ENCODE data around the gene AGR3.

Gene AGR3

GRCh38 chr7:16881844-16882243 lies at the start of gene AGR3:
AGR3 (minus strand) TSS chr7:16881983; CDS start chr7:16878618, 3,365 bp downstream.
- no peaks in the 10 kb centered on the region for H3K36me3 ChIP-seq
- H3K27ac ChIP-seq, result no peak within 1 kb of the TSS
- no peaks in the 10 kb centered on the region for H3K27me3 ChIP-seq
- no peak within 1 kb of the TSS for H3K4me3 ChIP-seq
- H3K4me2 ChIP-seq, result no peak within 1 kb of the TSS
- H4K20me1 ChIP-seq, result no peaks in the 10 kb centered on the region
- H3K9ac ChIP-seq, result no peak within 1 kb of the TSS
- H3K4me1 ChIP-seq, result no peaks in the 10 kb centered on the region
- TF ChIP-seq Cebpa-rat (IDR thresholded peaks at IDR 0.05), result no peak
- H3K9me3 ChIP-seq, result no peaks in the 10 kb centered on the region

- Histone ChIP-seq H3K4me1 (peaks cover 71% of the 10 kb centered on the region), H3K4me3 (no peak overlapping the region), H3K9me3 (peaks cover 14% of the 10 kb centered on the region; the same call in 1 of the 2 replicates), H3K4me2 (peak overlapping the region; percentile 9; the same call in 1 of the 2 replicates), H3K27me3 (no peaks in the 10 kb centered on the region), H3K9ac (no peak overlapping the region), H4K20me1 (no peaks in the 10 kb centered on the region), H3K36me3 (no peaks in the 10 kb centered on the region), H3K27ac (no peak overlapping the region)
- TF ChIP-seq Cebpa-rat (IDR thresholded peaks at IDR 0.05), result no peak
Measured at GRCh38 chr7:16930946-16931345, 49.2 kb upstream of the AGR3 start.

- TF ChIP-seq Cebpa-rat (IDR thresholded peaks at IDR 0.05), result no peak
- no peak overlapping the region for H3K9ac ChIP-seq
- no peaks in the 10 kb centered on the region for H3K36me3 ChIP-seq
- no peaks in the 10 kb centered on the region for H3K27me3 ChIP-seq
- H3K9me3 ChIP-seq, result peaks cover 16% of the 10 kb centered on the region; the same call in 1 of the 2 replicates
- H3K4me3 ChIP-seq, result no peak overlapping the region; the same call in 1 of the 2 replicates
- H4K20me1 ChIP-seq, result no peaks in the 10 kb centered on the region
- peak overlapping the region; percentile 28; the same call in 1 of the 2 replicates for H3K27ac ChIP-seq
- peaks cover 66% of the 10 kb centered on the region for H3K4me1 ChIP-seq
- H3K4me2 ChIP-seq, result peak overlapping the region; percentile 69
Measured at GRCh38 chr7:16929146-16929762, 47.5 kb upstream of the AGR3 start.

DNA sequence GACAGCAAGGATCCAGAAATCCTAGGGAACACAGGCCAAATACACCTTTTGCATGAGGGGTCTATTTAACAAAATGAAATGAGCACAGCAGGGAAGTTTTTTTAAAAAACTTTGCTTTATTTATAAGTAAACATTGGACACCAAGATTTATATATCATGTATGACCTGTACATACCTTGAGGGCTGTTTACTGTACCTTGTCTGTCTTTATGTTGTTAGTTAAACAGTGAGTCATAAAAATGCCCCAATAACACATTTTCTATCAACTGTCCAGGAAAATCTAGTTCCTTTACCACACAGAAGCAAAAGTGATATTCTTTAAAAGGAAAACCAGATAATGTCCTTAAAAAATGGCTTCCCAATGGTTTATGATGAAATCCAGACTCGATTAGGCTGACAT lies 45.1 kb upstream of the AGR3 start:
- Histone ChIP-seq H3K27me3 (no peaks in the 10 kb centered on the region), H3K27ac (no peak overlapping the region), H4K20me1 (no peaks in the 10 kb centered on the region), H3K9ac (no peak overlapping the region), H3K9me3 (peaks cover 19% of the 10 kb centered on the region; the same call in 1 of the 2 replicates), H3K4me3 (no peak overlapping the region), H3K4me2 (no peak overlapping the region), H3K4me1 (peaks cover 51% of the 10 kb centered on the region), H3K36me3 (no peaks in the 10 kb centered on the region)
- TF ChIP-seq Cebpa-rat (IDR thresholded peaks at IDR 0.05), result no peak

GRCh38 chr7:16926283-16926682 lies 44.5 kb upstream of the AGR3 start:
- Histone ChIP-seq H3K9me3 (peaks cover 19% of the 10 kb centered on the region; the same call in 1 of the 2 replicates), H4K20me1 (no peaks in the 10 kb centered on the region), H3K4me3 (no peak overlapping the region), H3K4me1 (peaks cover 48% of the 10 kb centered on the region), H3K36me3 (no peaks in the 10 kb centered on the region), H3K4me2 (no peak overlapping the region), H3K27ac (no peak overlapping the region), H3K9ac (no peak overlapping the region), H3K27me3 (no peaks in the 10 kb centered on the region)
- TF ChIP-seq Cebpa-rat (IDR thresholded peaks at IDR 0.05), result no peak

GRCh38 chr7:16925609-16926008 lies 43.8 kb upstream of the AGR3 start:
- Histone ChIP-seq H4K20me1 (no peaks in the 10 kb centered on the region), H3K9ac (no peak overlapping the region), H3K27me3 (no peaks in the 10 kb centered on the region), H3K27ac (no peak overlapping the region), H3K9me3 (peaks cover 15% of the 10 kb centered on the region; the same call in 1 of the 2 replicates), H3K4me2 (no peak overlapping the region), H3K36me3 (no peaks in the 10 kb centered on the region), H3K4me3 (no peak overlapping the region), H3K4me1 (peaks cover 42% of the 10 kb centered on the region)
- TF ChIP-seq Cebpa-rat (IDR thresholded peaks at IDR 0.05), result no peak

DNA sequence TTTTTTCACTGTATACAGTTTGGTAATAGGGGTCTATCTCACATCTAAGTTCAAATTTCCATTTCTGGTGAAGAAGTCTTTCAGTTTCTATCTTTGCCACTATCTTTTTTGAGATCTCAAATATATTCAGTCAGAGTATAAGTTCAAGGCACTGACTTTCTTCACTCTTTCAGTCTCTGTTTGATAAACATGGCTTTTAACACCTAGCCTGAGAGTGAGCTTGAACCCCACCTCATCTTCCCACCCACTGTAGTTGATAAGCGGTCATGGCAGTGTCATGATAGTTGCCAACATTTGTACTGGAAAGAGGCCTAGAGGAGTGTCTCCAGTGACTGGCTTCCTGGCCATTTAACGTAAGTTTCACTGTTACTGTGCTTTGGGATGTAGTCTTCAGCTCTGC lies 41.2 kb upstream of the AGR3 start:
- no peak overlapping the region for H3K9ac ChIP-seq
- no peak overlapping the region for H3K4me3 ChIP-seq
- no peaks in the 10 kb centered on the region for H3K27me3 ChIP-seq
- no peaks in the 10 kb centered on the region for H3K36me3 ChIP-seq
- H4K20me1 ChIP-seq, result no peaks in the 10 kb centered on the region
- H3K4me1 ChIP-seq, result peaks cover 22% of the 10 kb centered on the region
- no peak overlapping the region for H3K27ac ChIP-seq
- no peak overlapping the region for H3K4me2 ChIP-seq
- peaks cover 5% of the 10 kb centered on the region; the same call in 1 of the 2 replicates for H3K9me3 ChIP-seq
- TF ChIP-seq Cebpa-rat (IDR thresholded peaks at IDR 0.05), result no peak

- no peaks in the 10 kb centered on the region for H3K27me3 ChIP-seq
- H3K36me3 ChIP-seq, result no peaks in the 10 kb centered on the region
- no peak overlapping the region for H3K4me3 ChIP-seq
- H3K27ac ChIP-seq, result no peak overlapping the region
- no peak for TF ChIP-seq Cebpa-rat (IDR thresholded peaks at IDR 0.05)
- peaks cover 5% of the 10 kb centered on the region; the same call in 1 of the 2 replicates for H3K9me3 ChIP-seq
- peak overlapping the region; percentile 39 for H3K4me2 ChIP-seq
- H3K4me1 ChIP-seq, result peaks cover 25% of the 10 kb centered on the region
- H3K9ac ChIP-seq, result no peak overlapping the region
- H4K20me1 ChIP-seq, result no peaks in the 10 kb centered on the region
Measured at GRCh38 chr7:16921644-16922257, 40.0 kb upstream of the AGR3 start.

DNA sequence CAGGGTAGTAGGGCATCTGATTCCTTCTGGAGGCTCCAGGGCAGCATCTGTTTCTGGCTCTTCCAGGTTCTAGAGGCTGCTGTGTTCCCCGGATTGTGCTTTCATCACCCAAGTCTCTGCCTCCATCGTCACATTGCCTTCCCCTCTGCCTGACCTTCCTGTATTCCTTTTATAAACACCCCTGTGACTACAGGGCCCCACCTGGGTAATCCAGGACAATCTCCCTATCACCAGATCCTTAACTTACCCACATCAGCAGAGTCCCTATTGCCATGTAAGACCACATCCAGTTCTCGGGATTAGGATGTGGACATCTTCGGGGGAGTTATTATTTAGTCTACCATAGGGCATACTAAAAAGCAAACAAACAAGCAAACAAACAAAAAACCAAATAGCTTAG lies 39.4 kb upstream of the AGR3 start:
- Histone ChIP-seq H3K27ac (no peak overlapping the region), H3K27me3 (no peaks in the 10 kb centered on the region), H3K4me1 (peaks cover 26% of the 10 kb centered on the region), H3K9me3 (peaks cover 5% of the 10 kb centered on the region; the same call in 1 of the 2 replicates), H3K4me2 (no peak overlapping the region), H3K9ac (no peak overlapping the region), H4K20me1 (no peaks in the 10 kb centered on the region), H3K4me3 (no peak overlapping the region), H3K36me3 (no peaks in the 10 kb centered on the region)
- no peak for TF ChIP-seq Cebpa-rat (IDR thresholded peaks at IDR 0.05)

GRCh38 chr7:16919440-16919839 lies 37.7 kb upstream of the AGR3 start:
- no peak for TF ChIP-seq Cebpa-rat (IDR thresholded peaks at IDR 0.05)

More at GRCh38 chr7:16919440-16919839, 37.7 kb upstream of the AGR3 start:
- H3K4me3 ChIP-seq, result no peak overlapping the region
- H3K9ac ChIP-seq, result no peak overlapping the region
- no peaks in the 10 kb centered on the region for H4K20me1 ChIP-seq
- peaks cover 20% of the 10 kb centered on the region for H3K4me1 ChIP-seq
- H3K9me3 ChIP-seq, result peaks cover 5% of the 10 kb centered on the region; the same call in 1 of the 2 replicates
- no peak overlapping the region for H3K27ac ChIP-seq
- H3K36me3 ChIP-seq, result no peaks in the 10 kb centered on the region
- H3K27me3 ChIP-seq, result no peaks in the 10 kb centered on the region
- no peak overlapping the region for H3K4me2 ChIP-seq

All from BLaER1 (cell line).